GM12864 (cell line): ENCODE results near the gene PPP1R26.

Experiments
- DNase-seq: peaks from one replicate; pipeline ENCODE4 v3.0.0-alpha.2; 2011; ENCODE audit warnings: low read depth
- H3K4me3 ChIP-seq: 2 replicates; pipeline ENCODE4 v1.5.1; 2011; ENCODE audit warnings: mild to moderate bottlenecking, low read depth, low read length, control low read depth
- TF ChIP-seq, protein P1 (sequence below): IDR thresholded peaks from 2 replicates; pipeline ENCODE4 v1.5.1; 2011; ENCODE audit warnings: low read depth, mild to moderate bottlenecking, moderate library complexity, low read length, control low read depth, inconsistent platforms; ENCODE audit errors: missing control alignments

Gene PPP1R26

DNA sequence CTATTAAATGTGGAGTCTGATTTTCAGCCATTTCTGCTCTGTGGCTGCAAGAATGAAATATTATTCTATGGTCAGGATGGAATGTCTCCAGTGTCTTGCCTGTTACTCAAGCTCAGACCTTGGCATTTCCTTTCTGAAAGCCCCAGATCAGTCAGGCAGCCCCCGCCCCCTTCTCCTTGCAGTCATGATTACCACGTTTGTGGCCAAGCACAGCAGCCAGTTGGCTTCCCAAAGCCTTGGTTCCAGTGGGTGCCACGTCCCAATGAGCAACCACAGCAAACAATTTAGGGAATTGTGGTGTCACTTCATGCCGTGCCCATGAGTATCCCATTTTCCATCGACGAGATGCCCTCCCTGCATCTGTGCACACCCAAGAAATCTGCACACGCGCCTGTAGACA, 56.6 kb downstream of the PPP1R26 start:
- no peak for DNase-seq
- TF ChIP-seq, protein P1, sequence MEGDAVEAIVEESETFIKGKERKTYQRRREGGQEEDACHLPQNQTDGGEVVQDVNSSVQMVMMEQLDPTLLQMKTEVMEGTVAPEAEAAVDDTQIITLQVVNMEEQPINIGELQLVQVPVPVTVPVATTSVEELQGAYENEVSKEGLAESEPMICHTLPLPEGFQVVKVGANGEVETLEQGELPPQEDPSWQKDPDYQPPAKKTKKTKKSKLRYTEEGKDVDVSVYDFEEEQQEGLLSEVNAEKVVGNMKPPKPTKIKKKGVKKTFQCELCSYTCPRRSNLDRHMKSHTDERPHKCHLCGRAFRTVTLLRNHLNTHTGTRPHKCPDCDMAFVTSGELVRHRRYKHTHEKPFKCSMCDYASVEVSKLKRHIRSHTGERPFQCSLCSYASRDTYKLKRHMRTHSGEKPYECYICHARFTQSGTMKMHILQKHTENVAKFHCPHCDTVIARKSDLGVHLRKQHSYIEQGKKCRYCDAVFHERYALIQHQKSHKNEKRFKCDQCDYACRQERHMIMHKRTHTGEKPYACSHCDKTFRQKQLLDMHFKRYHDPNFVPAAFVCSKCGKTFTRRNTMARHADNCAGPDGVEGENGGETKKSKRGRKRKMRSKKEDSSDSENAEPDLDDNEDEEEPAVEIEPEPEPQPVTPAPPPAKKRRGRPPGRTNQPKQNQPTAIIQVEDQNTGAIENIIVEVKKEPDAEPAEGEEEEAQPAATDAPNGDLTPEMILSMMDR: no peak
- H3K4me3 ChIP-seq: no peak overlapping the region
